ENCODE data around the gene BLTP3A.
"Not testable (repeated sequence)": the region's sequence is repeated elsewhere in the genome, so short reads cannot be mapped to it uniquely, and the experiment has no call there.

BLTP3A gene

DNA sequence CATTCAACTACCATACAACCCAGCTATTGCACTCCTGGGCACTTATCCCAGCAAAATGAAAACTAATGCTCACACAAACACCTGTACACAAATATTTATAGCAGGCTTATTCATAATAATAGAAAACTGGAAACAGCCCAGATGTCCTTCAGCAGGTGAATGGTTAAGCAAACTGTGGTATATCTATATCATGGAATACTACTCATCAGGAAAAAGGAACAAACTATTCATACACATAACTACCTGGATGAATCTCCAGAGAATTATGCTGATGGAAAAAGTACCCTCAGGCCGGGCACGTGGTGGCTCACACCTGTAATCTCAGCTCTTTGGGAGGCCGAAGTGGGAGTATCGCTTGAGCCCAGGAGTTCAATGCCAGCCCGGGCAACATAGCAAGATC, 3.8 kb upstream of the BLTP3A start:
- in situ Hi-C loops (cut with HindIII; ENCODE audit: low sequenced_read_pairs): no loop called here

DNA sequence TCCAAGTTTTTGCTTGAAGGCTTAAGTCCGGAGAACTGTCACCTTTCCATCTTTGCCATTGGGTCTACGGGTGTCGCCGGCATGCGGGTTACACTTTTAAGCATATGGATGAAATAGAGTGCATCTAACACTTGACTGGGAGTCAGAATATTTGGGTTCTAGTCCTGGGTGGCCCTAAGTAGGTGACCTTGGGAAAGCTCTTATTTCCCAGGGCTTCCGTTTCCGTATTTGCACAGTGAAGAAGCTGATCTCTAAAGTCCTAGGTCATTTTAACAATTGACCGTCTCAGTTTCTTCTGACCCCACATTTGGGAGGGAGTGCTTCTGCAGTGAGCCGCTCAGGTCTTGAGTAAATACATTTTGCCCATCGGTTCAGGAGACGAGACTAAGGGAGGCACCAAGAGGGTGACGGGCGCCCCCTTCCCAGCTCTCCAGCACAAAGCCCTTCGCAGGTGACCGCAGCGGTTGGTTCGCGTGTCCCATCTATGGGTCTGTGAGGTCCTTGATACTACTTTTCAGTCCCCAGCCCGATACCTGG, 651 bp upstream of the BLTP3A start:
- in situ Hi-C loops (cut with HindIII; ENCODE audit: low sequenced_read_pairs): no loop called here

DNA sequence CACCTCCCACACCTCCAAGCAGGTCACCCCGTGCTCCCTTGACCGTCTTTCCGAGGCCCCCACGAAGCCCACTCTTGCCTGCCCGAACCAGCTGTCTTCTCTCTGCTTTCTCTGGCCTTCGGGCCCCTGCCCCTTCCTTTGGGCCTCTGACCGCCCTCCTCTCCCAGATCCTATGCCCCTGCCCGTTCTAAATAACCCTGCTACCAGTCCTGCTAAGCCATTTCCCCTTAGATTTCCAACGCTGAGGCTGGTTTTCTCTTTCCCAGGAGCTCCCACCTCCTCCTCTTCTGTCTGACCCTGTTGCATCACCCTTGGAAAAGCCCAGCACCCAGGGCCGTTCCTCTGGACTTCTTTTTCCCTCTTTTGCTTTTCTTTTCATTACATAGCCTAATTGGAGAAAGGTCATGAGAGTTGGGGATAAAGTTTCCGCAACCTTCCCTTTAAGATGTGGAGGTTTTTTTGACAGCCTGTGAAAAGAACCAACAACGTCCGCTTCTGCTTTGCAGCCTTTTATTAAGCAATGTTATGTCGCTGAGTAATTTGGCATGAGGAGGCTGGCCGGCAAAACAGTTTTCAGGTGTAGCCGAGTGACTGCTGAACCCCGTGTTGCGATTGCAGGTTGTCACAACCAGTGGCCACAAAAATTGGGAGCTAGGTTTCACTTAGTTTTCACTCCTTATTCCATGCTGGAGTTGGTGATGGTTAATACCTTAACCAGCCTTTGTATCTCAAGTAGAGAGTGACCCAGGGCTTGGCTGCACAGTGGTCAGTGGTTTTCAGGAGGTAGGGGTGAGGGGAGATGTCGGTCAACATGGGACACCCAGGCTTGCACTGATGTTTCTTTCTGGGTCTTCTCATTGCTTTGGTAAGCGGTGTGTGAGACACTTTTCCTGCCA, 970 bp downstream of the BLTP3A start:
- in situ Hi-C loops (cut with HindIII; ENCODE audit: low sequenced_read_pairs): no loop called here

DNA sequence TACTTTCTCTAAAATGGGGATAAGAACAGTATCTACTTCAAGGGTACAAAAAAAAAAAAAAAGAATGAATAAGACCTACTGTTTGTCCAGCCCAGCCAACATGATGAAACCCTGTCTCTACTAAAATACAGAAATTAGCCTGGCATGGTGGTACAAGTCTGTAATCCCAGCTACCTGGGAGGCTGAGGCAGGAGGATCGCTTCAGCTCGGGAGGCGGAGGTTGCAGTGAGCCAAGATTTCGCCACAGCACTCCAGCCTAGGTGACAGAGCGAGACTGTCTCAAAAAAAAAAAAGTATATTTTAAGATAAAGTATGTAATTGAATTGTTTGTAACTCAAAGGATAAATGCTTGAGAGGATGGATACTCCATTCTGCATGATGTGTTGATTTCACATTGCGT, 2.0 kb downstream of the BLTP3A start:
- in situ Hi-C loops (cut with HindIII; ENCODE audit: low sequenced_read_pairs): no loop called here

DNA sequence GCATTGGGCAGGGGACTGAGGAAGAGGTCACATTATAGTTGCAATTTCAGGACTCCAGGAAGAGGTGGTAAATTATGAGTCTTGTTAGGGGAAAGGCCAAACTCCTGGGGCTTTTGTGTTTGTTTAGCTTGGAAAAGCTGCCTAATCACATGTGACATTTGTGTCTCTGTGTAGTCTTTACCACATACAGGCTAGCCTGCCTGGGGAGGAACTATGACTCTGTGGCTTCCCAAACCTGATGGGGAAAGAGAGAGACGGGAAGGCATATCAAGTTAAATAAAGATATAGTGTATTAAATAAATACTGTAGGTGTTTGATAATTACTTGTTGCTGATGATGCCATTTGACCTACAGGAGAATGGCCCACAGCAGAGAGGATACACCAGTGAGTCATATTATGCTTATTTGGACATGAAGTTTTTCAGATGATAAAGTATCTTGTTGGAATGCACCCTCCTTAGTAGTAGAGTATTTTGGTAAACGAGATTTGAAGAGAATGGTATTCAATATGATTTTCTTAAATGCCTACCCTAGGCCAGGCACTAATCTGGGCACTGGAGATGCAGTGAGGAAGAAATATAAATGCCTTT, 4.0 kb downstream of the BLTP3A start:
- in situ Hi-C loops (cut with HindIII; ENCODE audit: low sequenced_read_pairs): no loop called here

DNA sequence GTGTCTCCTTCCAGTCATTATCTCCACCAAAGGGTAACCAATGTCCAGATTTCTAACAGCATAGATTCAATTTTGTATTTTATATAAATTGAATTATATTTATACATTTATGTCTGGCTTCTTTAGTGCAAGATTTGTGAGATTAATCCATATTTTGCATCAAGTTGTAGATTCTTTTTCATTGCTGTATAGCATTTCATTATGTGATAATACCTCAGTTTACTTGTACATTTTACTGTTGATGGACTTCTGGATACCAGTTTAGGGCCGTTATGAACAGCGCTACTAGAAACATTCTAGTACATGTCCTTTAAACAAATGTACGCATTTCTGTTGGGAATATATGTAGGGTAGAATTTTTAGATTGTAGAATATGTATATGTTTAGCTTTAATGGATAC, 6.2 kb downstream of the BLTP3A start:
- in situ Hi-C loops (cut with HindIII; ENCODE audit: low sequenced_read_pairs): no loop called here

DNA sequence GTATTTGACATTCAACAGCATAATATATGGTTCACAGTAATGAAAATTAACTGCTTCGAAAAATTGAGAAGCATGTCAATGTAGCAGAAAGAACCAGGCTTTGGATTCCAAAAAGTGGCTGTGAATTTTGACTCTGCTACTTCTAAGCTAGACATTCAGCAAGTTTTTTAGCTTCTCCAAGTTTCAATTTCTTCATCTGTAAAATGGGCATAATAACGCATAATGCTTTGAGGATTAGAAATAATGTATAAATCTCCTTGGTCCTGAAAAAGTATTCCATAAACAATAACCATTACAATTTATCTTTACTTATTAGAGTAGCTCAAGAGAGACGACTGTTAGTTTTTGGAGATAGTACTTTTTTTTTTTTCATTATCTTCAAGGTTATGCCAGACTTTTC, 7.7 kb downstream of the BLTP3A start:
- in situ Hi-C loops (cut with HindIII; ENCODE audit: low sequenced_read_pairs): no loop called here

DNA sequence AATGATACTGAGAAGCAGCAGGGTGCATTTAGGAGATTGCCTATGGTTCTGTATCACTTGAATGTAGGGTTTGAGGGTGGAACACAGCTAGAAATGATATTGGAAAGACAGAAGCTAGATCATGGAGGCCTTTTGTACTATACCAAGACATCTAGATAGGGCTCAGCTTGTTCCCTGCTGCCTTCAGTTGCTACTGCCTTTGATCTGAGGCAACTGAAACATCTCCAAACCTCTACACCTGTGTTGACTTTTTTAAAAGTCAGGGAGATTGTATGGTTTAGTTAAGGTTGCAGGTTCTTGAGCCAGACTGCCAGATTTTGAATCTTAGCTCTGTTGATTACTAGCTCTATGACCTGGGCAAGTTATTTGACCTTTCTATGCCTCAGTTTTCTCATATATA, 12.7 kb downstream of the BLTP3A start:
- in situ Hi-C loops (cut with HindIII; ENCODE audit: low sequenced_read_pairs): no loop called here

DNA sequence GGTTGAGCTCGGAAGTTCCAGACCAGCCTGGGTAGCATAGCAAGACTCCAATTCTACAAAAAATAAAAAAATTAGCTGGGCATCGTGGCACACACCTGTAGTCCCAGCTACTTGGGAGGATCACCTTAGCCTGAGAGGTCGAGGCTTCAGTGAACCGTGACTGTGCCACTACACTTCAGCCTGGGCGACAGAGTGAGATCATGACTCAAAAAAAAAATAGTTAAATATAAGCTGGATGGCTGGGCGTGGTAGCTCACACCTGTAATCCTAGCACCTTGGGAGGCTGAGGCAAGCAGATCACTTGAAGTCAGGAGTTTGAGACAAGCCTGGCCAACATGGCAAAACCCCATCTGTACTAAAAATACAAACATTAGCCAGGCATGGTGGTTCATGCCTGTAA, 13.2 kb downstream of the BLTP3A start:
- in situ Hi-C loops (cut with HindIII; ENCODE audit: low sequenced_read_pairs): not testable (repeated sequence)

DNA sequence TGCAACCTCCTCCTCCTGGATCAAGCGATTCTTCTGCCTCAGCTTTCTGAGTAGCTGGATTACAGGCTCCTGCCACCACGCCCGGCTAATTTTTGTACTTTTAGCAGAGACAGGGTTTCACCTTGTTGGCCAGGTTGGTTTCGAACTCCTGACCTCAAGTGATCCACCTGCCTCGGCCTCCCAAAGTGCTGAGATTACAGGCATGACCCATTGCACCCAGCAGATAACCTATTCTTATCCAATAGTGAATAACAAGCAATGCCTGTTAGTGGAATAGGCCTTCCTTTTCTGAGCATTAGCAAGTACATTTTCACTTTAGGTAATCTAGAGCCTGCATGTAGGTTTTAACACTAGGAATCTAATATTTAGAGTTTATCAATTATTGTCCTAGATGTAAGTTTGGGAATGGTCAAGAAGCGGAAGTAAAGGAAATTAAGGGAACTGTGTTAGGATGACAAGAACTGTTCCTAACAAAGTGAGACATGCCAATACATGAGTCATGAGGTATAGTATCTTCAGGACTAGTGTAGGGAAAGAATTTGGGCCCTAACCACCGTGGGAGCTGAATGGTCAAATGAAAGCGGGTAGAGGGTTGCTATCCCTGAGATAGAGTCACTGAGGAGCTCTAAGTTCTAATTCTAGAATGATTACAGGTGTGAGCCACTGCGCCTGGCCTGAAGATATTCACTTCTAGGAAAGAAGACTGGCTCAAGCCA, 15.0 kb downstream of the BLTP3A start:
- in situ Hi-C loops (cut with HindIII; ENCODE audit: low sequenced_read_pairs): no loop called here

DNA sequence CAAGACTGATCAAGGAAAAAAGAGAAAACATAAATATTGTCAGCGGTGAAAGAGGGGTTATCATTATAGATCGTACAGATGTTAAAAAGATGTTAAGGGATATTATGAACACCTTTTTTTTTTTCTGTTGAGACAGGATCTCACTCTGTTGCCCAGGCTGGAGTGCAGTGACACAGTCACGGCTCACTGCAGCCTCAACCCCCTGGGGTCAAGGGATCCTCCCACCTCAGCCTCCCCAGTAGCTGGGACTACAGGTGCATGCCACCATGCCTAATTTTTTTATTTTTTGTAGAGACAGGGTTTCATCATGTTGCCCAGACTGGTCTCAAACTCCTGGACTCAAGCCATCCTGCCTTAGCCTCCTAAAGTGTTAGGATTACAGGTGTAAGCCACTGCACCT, 16.6 kb downstream of the BLTP3A start:
- in situ Hi-C loops (cut with HindIII; ENCODE audit: low sequenced_read_pairs): not testable (repeated sequence)

DNA sequence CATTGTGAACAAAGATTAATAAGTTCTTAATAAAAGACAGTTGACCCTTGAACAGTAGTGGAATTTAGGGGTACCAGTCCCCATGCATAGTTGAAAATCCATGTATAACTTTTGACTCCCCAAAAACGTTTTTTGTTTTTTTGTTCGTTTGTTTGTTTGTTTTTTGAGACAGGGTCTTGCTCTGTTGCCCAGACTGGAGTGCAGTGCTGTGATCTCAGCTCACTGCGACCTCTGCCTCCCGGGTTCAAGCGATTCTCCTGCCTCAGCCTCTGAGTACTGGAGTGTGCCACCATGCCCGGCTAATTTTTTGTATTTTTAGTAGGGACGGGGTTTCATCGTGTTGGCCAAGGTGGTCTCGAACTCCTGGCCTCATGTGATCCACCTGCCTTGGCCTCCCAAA, 17.5 kb downstream of the BLTP3A start:
- in situ Hi-C loops (cut with HindIII; ENCODE audit: low sequenced_read_pairs): not testable (repeated sequence)

DNA sequence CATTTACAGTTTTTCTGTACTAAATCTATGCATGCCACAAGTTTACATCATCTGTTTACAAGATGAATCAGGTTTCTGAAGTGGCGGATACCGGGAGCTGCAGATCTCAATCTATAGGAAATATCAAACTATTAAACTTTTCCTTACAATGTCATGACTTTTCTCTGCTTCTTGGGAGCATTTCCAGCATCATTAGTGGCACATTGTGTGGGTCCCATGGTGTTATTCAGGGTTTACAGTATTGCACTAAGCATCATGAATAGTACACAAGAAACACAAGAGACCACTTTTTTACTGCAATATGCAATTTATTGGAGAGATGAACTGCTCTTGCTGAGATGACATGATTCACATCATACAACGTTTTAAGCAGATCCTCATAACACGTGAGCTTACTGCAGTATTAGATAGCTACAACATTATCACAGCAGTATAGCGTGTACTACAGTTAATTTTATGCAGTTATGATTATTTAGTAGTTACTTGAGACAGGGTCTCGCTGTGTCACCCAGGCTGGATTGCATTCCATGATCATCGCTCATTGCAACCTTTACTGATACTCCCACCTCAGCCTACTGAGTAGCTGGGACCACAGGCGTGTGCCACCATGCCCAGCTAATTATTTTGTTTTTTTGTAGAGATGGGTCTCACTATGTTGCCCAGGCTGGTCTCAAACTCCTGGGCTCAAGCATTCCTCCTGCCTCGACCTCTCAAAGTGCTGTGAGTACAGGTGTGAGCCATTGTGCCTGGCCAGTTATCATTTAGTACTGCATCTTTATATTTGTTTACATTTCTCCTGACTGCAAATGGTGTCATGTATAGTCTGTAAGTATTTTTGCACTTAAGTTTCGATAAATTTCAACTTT, 18.4 kb downstream of the BLTP3A start:
- in situ Hi-C loops (cut with HindIII; ENCODE audit: low sequenced_read_pairs): no loop called here

DNA sequence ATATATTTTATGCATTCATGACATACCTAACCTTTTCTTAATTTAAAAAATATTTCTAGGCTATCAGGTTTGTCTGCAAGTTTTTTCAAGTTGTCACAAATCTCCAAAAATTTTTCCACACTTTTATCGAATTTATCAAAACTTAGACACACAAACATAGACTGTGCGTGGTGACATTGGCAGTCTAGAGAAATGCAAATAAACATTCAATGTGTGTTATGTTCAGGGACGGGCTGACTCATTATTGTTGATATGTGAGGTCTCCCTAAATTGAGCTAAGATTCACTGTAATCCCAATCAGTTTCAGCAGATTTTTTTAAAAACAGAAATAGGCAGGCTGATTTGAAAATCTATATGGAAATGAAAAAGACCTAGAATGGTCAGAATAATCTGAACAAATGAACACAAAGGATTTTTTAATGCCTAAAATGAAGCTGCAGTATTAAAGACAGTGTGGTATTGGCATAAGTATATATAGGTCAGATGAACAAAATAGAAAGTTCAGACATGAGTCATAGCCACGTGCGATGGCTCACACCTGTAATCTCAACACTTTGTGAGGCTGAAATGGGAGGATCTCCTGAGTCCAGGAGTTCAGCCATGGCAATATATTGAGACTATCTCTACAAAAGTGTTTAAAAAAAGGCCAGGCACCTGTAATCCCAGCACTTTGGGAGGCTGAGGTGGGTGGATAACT, 19.2 kb downstream of the BLTP3A start:
- in situ Hi-C loops (cut with HindIII; ENCODE audit: low sequenced_read_pairs): no loop called here

DNA sequence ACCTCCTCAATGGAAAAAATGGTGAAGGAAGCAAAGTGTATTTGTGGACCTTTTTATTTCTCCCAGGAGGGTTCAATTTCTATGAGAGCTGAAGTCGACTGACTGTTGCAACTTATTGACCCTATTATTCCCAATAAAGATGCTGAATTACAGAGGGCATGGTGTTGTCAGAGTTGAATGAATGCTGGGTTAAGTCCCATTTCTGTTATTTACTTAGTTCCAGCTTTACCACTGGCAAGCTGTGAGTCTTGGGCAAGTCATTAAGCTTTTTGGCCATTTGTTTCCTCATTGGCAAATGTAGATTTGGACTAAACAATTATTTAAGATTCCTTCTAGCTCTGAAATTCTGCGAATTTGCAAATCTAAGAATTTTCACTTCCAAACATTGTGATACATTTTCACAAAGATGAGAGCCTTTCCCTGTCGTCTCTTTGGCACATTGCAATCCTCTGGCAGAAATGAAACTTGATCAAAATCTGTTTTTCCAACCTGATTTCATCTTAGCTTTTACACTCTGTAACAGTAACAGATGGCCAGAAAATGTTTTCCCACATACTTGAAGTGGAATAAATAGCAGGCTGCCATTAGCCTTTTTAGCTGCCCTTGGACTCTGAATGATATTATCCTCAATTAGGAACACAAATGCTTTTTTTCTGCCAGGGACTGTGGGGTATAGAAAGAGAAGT, 21.3 kb downstream of the BLTP3A start:
- in situ Hi-C loops (cut with HindIII; ENCODE audit: low sequenced_read_pairs): no loop called here

DNA sequence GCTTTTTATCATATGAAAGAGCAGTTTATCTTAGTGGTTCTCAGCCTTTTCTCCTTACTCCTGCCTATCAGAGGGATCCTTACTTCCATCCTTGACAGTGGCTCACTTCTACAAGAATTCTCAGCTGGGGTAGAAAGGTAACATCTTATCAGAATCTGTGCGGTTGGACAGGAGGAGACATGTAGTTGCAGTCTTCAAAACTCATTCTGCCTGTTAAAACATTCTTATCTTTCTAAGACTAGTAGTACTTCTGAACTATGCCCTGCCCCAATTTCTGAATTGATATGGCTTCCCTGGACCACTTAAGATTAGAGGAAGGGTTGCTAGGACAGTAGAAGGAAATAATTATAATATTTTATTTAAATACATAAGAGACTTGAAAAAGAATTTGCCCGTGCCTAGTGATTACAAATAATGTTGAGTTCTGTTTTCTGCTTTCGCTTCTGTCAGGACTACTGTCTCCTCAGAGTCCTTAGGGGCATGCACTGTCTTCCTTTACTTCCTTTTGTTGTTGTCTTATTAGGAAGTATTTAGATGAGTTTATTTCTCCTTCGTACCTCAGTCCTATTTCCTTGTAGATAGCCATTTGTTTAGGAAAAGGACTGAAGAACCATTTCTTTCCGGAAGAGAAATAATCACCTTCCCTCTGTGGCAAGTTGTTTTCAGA, 24.9 kb downstream of the BLTP3A start:
- in situ Hi-C loops (cut with HindIII; ENCODE audit: low sequenced_read_pairs): no loop called here

DNA sequence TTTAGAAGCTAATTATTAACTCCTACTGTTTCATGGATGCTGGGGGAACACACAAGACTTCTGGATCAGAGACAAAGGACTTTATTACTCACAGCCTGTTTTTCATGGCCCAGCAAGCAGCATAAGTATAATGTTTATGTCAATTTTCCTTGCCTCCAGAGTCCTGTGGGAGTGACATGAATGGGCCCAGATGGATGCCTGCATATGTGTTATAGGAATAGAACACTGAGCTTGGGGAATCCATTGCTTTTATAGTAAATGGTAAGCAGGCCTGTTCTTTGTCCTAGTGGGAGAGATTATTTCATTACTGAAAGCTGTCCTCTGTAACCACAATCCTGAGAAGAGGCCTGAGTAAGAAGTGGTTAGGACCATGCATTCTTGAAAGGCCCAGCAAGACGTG, 25.6 kb downstream of the BLTP3A start:
- in situ Hi-C loops (cut with HindIII; ENCODE audit: low sequenced_read_pairs): no loop called here

DNA sequence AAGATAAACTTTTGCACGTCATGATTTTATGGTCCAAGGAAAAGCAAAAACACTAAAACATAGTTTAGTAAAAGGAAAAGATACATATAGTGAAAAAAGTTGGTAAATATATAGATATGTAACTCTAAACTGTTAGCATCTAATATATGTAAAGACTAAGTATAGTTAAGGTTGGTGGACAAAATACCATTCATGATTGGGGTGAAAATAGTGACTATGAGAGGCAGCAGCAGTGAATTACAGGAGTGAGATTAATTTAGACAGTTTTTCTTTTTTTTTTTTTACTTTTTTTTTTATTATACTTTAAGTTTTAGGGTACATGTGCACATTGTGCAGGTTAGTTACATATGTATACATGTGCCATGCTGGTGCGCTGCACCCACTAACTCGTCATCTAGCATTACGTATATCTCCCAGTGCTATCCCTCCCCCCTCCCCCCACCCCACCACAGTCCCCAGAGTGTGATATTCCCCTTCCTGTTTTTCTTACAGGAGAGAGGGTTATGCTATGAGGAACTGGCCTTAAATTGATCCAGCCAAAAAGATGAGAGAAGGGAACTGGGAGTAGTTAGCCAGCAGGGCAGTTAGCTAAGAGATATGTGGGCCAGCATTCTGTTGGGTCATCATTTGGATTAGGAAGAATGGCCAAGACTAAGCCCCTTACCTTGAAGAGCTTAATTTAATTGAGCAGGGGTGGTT, 27.1 kb downstream of the BLTP3A start:
- in situ Hi-C loops (cut with HindIII; ENCODE audit: low sequenced_read_pairs): not testable (repeated sequence)

All from DLD1 (cell line).